ENCODE measurements around the gene SETD3. TPM values are rescaled to one million over a fixed set of nuclear protein-coding genes. Genes with fewer than 3 reads are reported as not detected.
"Not testable (repeated sequence)": the region's sequence is repeated elsewhere in the genome, so short reads cannot be mapped to it uniquely, and the experiment has no call there.

Gene SETD3
- total RNA-seq, 2 donors from 2014 or later: 57.8 to 68.1 TPM

DNA sequence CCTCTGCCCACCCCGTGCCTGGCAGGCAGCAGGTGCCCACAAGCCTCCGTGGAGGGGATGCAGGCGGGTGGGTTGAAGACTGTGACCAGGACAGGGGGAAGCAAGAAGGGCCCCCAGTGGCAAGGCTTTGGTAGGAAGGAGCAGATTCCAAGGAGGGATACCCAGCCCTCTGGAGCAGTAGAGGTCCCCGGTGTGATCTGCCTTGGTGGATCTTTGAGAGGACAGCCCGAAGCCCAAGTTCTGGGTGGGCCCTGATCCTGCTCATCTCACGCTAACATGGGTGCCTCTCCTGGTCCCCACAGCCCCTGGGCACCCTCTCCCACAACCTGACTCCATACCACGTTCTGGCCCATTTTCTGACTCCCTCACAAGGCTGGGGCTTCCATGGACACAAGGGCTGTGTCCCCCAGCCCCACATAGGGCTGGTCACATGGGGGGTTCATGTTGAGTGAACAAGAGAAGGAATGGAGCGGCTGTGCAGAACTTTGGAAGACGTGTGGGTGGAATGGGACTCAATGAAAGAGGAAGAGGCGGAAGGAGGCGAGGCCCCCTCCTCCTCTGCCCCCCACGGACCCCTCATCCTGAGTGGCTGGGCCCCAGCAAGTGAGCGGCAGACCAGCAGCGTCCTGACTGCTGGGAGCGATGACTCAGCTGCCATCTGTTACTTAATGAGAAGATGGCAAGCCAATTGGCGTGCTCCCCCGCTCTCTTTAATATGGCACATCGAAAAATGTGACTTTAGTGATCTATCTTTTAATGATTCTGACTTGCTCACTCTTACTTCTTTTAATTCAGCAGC lies 131.6 kb downstream of the SETD3 start:
- no peaks in the 10 kb centered on the region for H3K27me3 ChIP-seq (ENCODE audit: control insufficient read depth, insufficient read depth, low read length, poor library complexity, severe bottlenecking)
- H3K36me3 ChIP-seq (ENCODE audit: control insufficient read depth, insufficient read depth, low read length): no peaks in the 10 kb centered on the region
- H3K27ac Mint-ChIP-seq: no peak overlapping the region
- H3K4me1 Mint-ChIP-seq: no peaks in the 10 kb centered on the region
- H3K9me3 Mint-ChIP-seq: no peaks in the 10 kb centered on the region
- H3K4me3 ChIP-seq (ENCODE audit: low read length): no peak overlapping the region
- TF ChIP-seq, protein P1, sequence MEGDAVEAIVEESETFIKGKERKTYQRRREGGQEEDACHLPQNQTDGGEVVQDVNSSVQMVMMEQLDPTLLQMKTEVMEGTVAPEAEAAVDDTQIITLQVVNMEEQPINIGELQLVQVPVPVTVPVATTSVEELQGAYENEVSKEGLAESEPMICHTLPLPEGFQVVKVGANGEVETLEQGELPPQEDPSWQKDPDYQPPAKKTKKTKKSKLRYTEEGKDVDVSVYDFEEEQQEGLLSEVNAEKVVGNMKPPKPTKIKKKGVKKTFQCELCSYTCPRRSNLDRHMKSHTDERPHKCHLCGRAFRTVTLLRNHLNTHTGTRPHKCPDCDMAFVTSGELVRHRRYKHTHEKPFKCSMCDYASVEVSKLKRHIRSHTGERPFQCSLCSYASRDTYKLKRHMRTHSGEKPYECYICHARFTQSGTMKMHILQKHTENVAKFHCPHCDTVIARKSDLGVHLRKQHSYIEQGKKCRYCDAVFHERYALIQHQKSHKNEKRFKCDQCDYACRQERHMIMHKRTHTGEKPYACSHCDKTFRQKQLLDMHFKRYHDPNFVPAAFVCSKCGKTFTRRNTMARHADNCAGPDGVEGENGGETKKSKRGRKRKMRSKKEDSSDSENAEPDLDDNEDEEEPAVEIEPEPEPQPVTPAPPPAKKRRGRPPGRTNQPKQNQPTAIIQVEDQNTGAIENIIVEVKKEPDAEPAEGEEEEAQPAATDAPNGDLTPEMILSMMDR (conservative IDR thresholded peaks at IDR 0.05): no peak
- no peaks in the 10 kb centered on the region for H3K36me3 Mint-ChIP-seq (ENCODE audit: low read depth)
- H3K4me1 ChIP-seq (ENCODE audit: control insufficient read depth, insufficient read depth, low read length): no peaks in the 10 kb centered on the region
- H3K27ac ChIP-seq (ENCODE audit: low read depth, low read length): no peak overlapping the region
- H3K9ac ChIP-seq (ENCODE audit: extremely low read depth, low read length, poor library complexity, severe bottlenecking): no peak overlapping the region
- H3K27me3 Mint-ChIP-seq (ENCODE audit: insufficient read depth): no peaks in the 10 kb centered on the region
- 89 to 91% methylated on average over 16 to 18 of the region's 18 CpGs for WGBS, 2 experiments (ENCODE audit: insufficient coverage in 1 of 2, insufficient read length in 1 of 2)
- no peak for DNase-seq
- H3K4me3 Mint-ChIP-seq: no peak overlapping the region
- H3K9me3 ChIP-seq (ENCODE audit: control insufficient read depth, low read length): no peaks in the 10 kb centered on the region

DNA sequence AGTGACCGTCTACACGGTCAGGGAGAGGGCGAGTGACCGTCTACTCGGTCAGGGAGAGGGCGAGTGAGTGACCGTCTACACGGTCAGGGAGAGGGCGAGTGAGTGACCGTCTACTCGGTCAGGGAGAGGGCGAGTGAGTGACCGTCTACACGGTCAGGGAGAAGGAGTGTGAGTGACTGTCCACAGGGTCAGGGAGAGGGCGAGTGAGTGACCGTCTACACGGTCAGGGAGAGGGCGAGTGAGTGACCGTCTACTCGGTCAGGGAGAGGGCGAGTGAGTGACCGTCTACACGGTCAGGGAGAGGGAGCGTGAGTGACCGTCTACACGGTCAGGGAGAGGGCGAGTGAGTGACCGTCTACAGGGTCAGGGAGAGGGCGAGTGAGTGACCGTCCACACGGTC lies 132.4 kb downstream of the SETD3 start:
- WGBS, 2 experiments (ENCODE audit: insufficient coverage in 1 of 2, insufficient read length in 1 of 2): 94 to 98% methylated on average over 25 to 31 of the region's 31 CpGs
- H3K36me3 ChIP-seq (ENCODE audit: control insufficient read depth, insufficient read depth, low read length); H3K4me3 ChIP-seq (ENCODE audit: low read length); H3K9me3 Mint-ChIP-seq; H3K4me3 Mint-ChIP-seq; H3K27ac Mint-ChIP-seq; DNase-seq; H3K27me3 Mint-ChIP-seq (ENCODE audit: insufficient read depth); H3K9me3 ChIP-seq (ENCODE audit: control insufficient read depth, low read length); H3K27me3 ChIP-seq (ENCODE audit: control insufficient read depth, insufficient read depth, low read length, poor library complexity, severe bottlenecking); H3K4me1 ChIP-seq (ENCODE audit: control insufficient read depth, insufficient read depth, low read length); H3K36me3 Mint-ChIP-seq (ENCODE audit: low read depth); H3K9ac ChIP-seq (ENCODE audit: extremely low read depth, low read length, poor library complexity, severe bottlenecking); H3K4me1 Mint-ChIP-seq; H3K27ac ChIP-seq (ENCODE audit: low read depth, low read length): not testable (repeated sequence)

Other genes with a start within 250 kb of the SETD3 start
- 1 to 10 TPM; 5.7 to 6.0 TPM for gene BCL11B, start 208.7 kb downstream of the SETD3 start, total RNA-seq
- 10 to 100 TPM; 71.5 to 77.1 TPM for gene CCNK, start 550 bp upstream of the SETD3 start, total RNA-seq
- gene CCDC85C, start 123.3 kb upstream of the SETD3 start, total RNA-seq: 10 to 100 TPM; 32.8 to 45.8 TPM
- 1 to 10 TPM; 3.0 to 3.4 TPM for gene HHIPL1, start 164.3 kb upstream of the SETD3 start, total RNA-seq
- gene CYP46A1, start 203.4 kb upstream of the SETD3 start, total RNA-seq: under 1 TPM; 0.55 to 0.57 TPM